Measurements from ENCODE around the gene BEGAIN.

Gene BEGAIN

DNA sequence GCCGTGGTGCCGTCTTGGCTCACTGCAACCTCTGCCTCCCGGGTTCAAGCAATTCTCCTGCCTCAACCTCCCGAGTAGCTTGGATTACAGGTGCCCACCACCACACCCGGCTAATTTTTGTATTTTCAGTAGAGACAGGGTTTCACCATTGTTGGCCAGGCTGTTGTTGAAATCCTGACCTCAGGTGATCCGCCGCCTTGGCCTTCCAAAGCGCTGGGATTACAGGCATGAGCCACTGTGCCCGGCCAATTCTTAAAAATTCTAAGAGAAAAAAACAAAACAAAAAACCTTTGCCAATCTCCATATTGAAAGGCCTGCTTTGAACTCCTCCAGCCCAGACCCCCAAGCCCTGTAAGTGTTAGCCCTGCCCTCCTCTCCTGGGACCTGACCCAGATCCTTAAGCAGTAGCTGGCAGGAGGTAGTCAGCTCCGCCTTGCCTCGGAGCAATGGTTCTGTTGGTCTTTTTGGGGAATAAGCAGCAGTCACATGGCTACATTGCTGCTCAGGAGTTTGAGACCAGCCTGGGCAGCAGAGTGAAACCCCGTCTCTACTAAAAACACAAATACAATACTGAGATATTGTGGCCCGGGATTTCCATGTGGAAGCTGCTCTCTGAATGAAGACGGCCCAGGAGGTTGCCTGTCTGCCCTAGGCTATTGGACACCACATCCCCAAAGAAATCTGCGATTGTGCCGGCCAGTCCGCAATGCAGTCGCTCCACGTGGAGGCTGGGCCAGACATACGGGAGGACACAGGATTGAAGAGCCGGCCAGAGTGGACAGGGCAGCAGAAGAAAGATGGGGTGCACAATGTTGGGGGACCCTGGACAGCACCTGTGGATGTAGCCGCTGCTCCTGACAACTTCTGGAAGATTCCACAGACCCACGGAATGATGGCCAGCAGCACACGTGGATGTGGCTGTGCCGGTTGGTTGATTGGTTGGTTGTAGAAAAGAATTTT is 28.8 kb upstream of the BEGAIN start:
- DNase-seq (ENCODE audit: low read depth in 2 of 2): no peak

DNA sequence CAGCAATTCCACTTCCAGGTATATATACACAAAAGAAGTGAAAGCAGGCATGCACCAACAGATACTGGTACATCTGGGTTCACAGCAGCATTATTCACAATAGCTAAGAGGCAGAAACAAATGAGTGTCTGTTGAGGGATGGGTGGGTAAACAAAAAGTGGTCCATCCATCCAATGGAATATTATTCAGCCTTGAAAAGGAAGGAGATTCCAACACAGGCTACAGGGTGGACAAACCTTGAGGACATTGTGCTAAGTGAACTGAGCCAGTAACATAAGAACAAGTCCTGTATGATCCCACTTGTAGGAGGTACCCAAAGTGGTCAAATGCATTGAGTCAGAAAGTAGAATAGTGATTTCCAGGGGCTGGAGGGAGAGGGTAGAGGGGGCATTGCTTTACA is 27.6 kb upstream of the BEGAIN start:
- no peak for DNase-seq (ENCODE audit: low read depth in 2 of 2)

DNA sequence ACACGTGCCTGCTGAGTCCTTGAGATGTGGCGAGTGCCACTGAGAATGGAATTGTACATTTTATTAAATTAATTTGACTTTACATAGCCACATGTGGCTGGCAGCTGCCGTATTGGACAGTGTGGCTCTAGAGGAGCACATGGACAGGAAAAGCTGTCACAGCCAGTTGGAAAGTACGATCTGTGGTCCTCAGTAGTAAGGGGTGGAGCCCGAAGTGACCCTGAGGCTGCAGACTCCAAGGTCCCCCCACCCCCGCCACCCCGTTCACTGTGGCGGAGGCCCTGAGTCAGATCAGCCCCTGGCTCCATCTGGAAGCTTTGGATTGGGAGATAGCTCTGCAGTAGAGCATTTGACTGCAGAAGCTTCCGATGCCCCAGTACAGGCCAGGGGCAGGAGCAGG is 25.8 kb upstream of the BEGAIN start:
- no peak for DNase-seq (ENCODE audit: low read depth in 2 of 2)

DNA sequence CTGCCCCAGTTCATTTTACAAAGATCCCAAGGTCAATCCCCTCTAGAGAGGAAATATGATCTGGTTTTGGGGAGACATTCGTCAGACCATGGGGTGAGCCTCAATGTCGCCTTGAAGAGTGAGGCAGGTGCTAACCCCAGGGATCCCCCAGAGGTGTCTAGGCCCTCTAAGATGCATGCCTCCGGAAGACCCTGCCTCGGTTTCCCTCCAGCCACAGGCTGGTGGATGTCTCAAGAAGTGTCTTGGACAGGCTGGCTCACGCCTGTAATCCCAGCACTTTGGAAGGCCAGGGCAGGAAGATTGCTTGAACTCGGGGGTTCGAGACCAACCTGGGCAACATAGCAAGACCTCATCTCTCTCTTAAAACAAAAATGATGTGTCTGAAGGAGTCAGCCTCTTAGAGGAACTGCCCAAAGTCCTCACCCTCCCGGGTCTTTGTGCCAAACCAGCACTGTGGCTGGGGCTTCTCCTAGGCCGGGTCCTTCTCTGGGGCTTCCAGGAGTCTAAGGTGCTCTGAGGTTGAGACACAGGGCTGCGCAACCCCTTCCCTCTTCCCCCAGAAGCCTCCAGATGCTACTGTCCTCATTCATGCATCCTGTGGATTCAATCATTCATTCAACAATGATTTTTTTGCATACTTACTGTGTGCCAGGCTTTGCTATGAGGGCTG is 24.7 kb upstream of the BEGAIN start:
- no peak for DNase-seq (ENCODE audit: low read depth in 2 of 2)

DNA sequence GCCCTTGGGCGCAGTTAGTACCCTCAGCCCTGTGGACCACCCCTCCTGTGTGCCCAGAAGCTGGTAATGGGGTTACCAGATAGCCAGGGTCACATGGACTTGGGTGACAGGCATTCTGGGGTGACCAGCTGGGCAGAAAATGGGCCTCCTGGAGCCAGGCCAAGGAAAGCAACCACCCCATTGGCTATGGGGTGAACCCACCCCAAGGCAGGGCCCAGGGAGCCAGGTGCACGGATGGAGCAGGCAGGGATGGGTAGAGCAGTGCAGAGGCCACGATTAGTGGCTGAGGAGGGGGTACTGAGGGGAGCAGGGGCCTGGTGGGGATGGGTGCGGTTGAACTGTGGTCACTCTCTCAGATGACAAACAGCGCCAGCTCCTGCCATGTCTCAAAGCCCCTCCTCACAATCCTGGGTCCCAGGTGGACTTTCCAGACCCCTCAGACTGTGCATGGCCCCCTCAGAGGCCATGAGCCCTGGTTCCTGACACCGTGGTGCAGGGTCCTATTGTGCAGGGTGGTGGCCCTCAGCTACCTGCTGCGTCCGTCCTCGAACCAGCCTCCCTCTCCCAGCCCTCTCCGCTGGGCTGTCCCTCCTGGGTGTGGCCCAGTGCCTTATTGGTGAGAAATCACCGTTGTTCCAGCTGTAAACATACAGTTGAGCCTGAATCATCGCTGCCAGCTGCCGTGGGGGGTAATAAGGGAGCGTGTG is 23.4 kb upstream of the BEGAIN start:
- no peak for DNase-seq (ENCODE audit: low read depth in 2 of 2)

DNA sequence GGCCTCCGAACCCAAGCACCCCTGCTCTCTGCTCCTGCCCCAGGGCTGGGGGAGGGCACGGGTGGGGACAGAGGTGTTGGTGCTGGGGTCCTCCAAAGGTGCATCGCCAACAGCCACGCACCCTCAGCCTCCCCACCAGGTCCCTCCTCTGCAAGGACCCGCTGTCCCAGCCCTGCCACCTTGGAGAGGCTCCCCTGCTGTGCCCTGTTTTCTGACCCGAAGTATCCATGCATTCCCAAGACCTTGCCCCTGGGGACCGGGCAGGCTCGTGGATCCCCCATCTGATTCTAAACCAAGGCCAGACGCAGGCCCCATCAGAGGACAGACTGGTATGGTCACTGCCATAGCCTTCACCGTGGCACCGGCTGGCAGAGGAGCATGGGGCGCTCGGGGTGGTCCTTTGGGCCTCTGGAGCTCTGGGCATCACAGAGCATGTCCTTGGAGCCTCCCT is 22.7 kb upstream of the BEGAIN start:
- DNase-seq (ENCODE audit: low read depth in 2 of 2): no peak

DNA sequence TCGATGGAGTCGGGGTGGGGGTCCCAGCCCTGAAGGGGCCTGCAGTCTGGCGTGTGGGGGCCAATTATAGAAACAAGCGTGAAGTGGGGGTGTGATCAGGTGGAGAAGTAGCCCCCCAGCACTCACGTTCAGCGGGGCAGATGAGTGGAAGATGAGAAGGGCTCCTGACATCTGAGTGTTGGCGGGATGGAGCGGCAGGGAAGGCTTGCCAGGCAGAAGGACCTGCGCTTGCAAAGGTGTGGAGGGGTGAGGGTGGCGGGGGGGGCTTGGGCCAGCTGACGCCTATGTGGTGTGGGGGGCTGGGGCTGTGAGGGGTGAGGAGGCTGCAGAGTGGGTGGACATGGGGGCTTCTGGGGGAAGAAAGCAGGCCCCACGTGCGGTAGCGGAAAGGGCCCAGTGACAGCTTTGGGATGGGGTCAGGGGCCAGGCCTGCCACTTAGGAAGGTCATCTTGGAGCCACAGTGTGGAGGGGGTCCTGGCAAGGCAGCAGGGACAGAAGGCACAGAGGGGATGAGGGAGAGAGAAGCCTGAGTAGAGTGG is 22.2 kb upstream of the BEGAIN start:
- DNase-seq (ENCODE audit: low read depth in 2 of 2): no peak

DNA sequence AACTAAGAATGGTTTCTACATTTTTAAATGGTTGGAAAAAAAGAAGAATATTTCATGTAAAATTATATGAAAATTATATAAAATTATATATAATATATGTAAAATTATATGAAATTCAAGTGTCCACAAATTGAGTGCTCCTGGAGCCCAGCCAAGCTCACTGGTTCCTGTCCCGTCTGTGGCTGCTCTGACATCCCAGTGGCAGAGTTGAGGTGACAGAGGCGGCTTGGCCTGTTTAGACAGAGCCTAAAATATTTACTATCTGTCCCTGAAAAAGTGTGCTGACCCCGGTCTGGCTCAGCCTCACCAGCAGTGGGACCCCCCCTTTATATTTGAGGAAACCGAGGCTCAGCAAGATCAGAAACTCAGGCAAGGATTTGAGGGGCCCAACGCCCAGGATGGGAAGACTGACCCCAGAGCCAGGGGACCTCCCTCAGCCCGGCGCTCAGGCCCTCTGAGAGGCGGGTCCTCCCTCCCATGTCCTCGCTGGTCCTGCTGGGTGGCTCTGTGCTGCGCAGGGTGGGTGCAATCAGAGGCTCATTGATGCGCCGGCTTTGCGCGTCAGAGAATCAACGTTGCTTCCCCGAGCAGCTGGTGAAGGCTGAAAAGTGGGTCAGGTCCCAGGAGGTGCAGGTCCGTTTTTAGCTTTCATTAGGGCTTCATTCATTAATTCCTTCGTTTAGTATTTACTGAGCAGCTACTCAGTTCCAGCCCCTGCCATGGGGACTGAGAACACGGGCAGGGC is 21.5 kb upstream of the BEGAIN start:
- no peak for DNase-seq (ENCODE audit: low read depth in 2 of 2)

DNA sequence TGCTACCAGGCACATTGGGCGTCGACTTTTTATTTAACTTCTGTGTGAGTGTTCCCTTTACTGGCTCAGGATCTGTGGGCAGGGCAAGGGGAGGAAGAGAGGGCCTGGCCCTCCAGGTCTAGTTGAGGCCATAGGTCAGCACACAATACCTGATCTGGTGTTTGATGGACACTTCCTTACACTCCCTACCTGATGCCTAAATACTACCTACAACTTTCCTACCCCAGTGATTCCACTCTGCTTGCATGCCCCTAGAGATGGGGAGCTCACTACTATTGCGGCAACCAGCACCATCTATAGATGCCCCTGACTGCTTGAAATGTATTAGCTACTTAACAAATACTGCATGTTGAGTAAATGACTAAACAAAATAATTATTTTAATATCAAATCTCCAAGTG is 20.8 kb upstream of the BEGAIN start:
- DNase-seq (ENCODE audit: low read depth in 2 of 2): no peak

DNA sequence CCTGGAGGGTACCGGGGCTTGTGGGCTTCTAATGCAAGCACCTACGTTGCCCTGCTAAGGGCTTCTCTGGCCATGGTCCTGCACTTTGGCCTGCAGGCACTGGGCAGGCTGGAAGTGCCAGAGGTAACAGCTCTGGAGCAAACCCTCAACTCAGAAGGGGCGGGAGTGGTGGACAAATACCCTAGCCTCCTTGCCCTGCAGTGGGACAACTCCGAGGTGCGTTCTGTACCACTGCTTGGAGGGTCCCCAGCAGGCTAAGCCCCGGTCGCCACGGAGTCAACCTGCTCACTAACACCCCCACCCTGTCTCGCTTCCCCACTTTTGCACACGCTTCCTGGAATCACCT is 20.4 kb upstream of the BEGAIN start:
- DNase-seq (ENCODE audit: low read depth in 2 of 2): no peak

DNA sequence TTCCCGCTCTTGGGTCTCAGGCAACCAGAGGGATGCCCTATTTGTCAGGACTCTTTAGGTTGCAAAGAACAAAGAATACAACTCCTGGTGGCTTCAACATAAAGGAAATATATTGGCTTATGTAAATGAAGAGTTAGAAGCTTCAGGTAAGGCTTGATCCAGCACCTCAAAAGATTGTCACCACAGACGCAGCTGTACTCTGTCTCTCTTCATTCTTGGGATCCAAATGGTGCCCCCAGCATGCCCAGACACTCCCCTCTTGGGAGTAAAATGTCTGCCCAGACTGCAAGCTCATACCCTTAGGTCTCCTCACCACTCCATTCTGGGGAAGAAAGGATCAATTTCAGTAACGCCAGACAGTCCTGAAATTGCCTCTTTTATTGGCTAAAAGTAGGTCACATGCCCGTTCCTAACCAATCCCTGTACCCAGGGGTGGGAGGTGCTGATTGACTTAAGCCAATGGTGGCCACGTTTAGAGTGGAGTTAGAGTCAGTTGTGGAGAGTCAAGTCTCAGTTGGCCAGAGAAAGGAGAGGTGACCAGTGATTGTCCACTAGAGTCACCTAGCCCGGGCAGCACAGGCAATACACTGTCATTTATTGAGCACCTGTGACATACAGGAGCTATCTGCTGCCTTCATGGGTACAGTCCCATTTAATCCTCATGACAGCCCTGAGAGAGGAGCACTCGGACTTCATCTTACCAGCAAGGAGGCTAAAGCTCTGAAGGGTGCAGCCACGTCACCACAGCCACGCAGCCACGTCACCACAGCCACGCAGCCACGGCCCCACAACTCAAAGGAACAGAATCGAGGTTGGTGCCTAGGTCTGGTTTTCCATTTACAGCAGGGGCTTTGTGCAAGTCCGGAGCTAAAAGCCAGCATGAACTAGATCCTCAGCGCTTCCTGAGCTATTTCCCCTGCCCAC is 19.7 kb upstream of the BEGAIN start:
- DNase-seq (ENCODE audit: low read depth in 2 of 2): no peak

DNA sequence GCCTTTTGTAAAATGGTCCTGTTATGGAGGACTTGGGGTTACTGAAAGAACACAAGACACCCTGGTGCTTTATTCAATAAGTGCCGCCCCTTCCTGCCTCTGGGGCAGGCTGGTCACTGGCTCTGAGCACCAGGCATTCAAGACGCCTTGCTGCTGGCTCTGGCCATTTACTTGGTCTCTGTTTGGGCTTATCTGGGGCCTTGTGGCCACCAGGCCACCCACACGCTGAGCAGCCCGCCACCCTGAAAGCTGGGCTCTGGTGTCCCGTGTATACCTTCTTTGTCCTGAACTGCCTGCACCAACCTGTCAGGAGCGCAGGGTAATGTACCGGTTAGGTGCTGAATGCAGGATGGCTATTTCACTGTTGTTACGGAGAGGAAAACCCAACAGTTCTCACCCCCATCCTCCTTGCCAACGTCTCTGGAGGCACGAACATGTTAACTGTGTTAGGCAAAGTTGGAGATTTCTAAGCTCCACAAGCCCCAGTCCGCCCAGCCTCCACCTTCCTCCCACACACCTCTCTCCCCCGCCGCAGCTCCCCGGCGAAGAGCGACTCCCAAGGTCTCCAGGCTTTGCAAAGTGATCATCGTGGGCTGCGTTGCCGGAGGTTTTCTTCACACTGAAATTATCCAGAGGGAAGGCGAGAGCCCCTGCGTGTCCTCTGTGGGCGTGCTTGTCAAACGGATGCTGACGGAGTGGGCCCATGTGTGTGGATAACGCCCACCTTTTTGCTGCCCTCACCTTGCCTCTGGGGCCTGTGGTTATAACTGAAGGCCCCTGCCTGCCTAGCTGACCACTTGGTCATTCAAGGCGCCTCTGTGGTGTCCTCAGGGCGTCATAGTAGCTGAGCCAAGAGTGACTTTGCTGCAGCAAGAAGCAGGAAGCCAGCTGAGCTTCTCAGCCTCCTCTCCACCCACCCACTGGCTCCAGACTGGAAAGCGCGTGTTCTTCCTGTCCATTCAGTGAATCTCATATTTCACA is 18.8 kb upstream of the BEGAIN start:
- no peak for DNase-seq (ENCODE audit: low read depth in 2 of 2)

DNA sequence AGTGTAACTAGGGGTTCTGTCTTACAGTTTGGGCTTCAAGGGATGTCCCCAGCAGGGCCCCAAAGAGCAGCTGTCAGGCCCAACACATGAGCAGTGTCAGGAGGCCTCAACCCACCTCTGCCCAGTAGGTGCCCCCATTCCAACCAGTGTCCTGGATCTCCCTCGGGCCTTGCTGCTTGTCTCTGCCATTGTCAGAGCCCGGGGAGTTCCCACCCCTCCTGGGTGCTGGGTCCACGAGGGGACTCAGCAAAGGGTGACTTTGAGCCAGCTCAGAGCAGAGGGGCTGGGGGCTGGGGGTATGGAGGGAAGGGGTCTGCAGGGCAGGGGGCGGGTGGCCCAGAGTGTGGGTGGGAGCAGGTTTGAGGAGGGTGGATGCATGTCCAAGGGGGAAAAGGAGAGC is 18.0 kb upstream of the BEGAIN start:
- DNase-seq (ENCODE audit: low read depth in 2 of 2): no peak

DNA sequence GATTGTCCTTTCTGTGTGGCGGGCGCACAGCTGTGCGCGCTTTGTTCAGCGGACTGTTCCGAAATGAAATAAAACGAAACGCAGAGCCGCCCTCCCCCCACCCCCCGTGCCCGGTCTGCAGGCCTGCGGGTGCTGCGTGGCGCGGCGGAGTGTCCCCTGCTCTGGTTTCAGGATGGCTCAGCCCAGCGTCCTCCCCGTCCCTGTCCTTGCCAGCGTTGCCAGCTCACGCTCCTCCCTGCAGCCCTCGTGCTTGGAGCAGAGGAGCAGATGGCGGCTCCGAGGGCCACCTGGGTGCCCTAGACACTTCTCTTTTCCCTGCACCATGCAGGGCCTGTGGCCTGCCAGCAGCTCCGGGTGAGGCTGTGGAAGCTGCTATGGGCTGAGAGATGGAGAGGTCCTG is 17.5 kb upstream of the BEGAIN start:
- no peak for DNase-seq (ENCODE audit: low read depth in 2 of 2)

DNA sequence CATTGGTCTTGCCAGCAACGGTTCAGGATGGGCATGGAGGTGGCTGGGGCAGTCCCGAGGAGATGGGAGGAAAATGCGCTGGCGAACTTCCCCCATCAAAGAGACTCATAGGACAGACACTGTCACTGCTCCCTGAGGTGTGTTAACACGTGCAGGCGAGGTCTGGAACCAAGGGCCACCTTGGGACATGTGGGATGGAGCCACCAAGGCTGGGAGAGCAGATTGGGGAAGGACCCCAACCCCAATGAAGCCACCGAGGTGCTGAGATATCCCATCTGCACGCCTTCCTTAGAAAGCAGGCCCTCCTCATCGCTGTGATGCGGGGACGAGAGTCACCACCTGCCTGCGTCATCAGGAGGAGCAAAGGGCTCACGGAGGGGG is 16.9 kb upstream of the BEGAIN start:
- DNase-seq (ENCODE audit: low read depth in 2 of 2): no peak

DNA sequence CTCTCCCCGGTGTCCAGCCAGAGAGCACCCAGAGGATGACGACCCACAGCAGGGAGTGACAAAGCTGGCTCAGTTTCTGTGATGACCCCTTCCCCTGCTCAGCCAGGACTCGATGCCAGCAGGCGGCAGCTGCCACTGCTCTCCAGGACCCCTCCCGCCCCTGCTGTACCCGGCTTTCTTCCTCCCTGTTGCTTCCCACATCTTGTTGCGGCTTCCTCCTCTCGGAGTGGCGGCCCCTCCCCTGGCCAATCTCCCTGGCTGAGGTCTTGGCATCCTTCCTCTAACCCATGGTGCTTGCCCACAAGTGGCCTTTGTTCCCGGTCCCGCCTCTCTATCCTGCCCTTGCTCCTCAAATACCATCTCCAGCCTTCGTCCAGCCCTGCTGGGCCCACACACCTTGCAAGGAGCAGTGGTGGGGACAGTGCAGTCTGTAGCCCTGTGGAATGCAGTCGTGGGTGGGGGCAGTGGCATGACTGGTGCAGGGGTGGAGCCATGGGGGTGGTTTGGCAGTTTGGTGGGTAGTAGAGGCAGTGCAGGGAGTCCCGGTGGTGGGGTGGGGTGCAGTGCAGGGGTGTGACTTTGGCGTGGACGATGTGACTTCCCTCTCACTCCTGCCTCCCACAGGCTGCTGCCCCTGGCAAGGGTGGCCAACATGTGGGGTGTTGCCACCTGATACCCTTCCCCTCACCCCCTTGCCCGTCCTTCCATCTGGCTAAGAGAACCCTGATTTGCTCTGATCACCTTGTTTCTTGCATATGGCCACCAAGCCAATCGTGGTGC is 16.3 kb upstream of the BEGAIN start:
- no peak for DNase-seq (ENCODE audit: low read depth in 2 of 2)

DNA sequence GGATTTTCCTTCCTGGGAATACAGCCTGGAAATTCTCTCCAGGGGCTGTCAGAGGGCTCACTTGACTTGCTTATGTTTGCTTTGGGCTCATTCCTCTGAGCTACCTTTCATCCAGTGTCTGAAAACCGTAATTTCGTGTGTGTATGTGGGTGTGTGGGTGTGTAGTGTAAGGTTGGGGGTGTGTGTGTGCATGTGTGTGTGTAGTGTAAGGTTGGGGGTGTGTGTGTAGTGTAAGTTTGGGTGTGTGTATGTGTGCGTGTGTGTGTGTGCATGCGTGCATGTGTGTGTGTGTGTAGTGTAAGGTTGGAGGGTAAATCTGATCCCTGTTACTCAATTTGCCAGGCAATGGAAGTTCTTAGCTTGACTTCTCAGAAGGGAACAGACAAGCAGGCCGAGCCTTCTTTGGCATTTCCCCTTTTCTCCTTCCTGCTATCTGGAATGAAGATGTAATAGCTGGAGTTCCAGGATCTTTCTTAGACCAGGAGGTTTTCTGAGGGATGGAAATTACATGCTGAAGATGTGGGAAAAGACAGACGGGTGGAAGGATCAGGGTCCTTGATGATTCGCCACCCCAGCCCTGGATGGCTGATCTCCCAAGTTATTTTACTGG is 15.5 kb upstream of the BEGAIN start:
- DNase-seq (ENCODE audit: low read depth in 2 of 2): no peak

DNA sequence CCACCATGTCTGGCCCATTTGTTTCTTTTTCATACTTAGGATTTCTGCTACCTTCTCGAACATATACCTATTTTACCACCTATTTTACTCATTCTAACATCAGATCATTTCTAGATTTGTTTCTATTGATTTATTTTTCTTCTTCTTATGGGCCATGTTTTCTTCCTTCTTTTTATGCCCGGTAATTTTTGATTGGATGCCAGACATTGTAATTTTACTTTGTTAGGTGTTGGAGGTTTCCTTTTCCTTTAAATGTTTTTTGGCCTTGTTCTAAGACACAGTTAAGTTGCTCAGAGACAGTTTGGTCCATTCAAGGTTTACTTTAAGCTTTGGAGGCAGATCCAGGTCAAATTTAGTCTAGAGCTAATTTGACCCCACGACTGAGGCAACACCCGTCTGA is 14.7 kb upstream of the BEGAIN start:
- no peak for DNase-seq (ENCODE audit: low read depth in 2 of 2)

Measured in stimulated activated CD4-positive, alpha-beta T cell treated with anti-CD3 and anti-CD28 coated beads, Interleukin-1b, Interleukin-23, amount 100 ng/mL, for 1 hour (primary cell).